RWPE2 (cell line): ENCODE measurements around the gene GTPBP6.

Source experiments
- ATAC-seq: fragments of 200-7000 bp; cut with Tn5 transposase; 3 replicates; pipeline ENCODE4 v1.9.1; 2021; ENCODE audit warnings: low read depth
- DNase-seq: peaks from one replicate; pipeline ENCODE4 v3.0.0-alpha.2; 2020; ENCODE audit warnings: low spot score
- H3K27ac ChIP-seq: fragments of 450-650 bp; 2 replicates; pipeline ENCODE4 v1.5.1; 2017; ENCODE audit warnings: mild to moderate bottlenecking; ENCODE audit not compliant: poor library complexity, severe bottlenecking
- H3K27me3 ChIP-seq: fragments of 250-450 bp; sonication (Bioruptor Pico); 2 replicates; pipeline ENCODE4 v1.5.1; 2021; ENCODE audit warnings: mild to moderate bottlenecking, moderate library complexity; ENCODE audit not compliant: insufficient read depth, poor library complexity, severe bottlenecking
- H3K36me3 ChIP-seq: fragments of 250-450 bp; sonication (Bioruptor Pico); 2 replicates; pipeline ENCODE4 v1.5.1; 2020; ENCODE audit warnings: low read depth, mild to moderate bottlenecking, moderate library complexity
- H3K4me1 ChIP-seq: fragments of 250-450 bp; sonication (Bioruptor Pico); 2 replicates; pipeline ENCODE4 v1.5.1; 2021; ENCODE audit warnings: mild to moderate bottlenecking, moderate library complexity; ENCODE audit not compliant: insufficient read depth, poor library complexity, severe bottlenecking
- H3K4me3 ChIP-seq: fragments of 250-450 bp; sonication (Bioruptor Pico); 2 replicates; pipeline ENCODE4 v1.5.1; 2021; ENCODE audit warnings: mild to moderate bottlenecking, moderate library complexity; ENCODE audit not compliant: severe bottlenecking
- H3K9me3 ChIP-seq: fragments of 250-450 bp; sonication (Bioruptor Pico); 2 replicates; pipeline ENCODE4 v1.5.1; 2021; ENCODE audit warnings: mild to moderate bottlenecking, moderate library complexity; ENCODE audit not compliant: severe bottlenecking
- TF ChIP-seq, protein P1 (sequence below): fragments of 450-650 bp; IDR thresholded peaks from one replicate; pipeline ENCODE4 v1.5.1; 2017; ENCODE audit warnings: mild to moderate bottlenecking, moderate library complexity; ENCODE audit not compliant: poor library complexity, severe bottlenecking

Gene GTPBP6

DNA sequence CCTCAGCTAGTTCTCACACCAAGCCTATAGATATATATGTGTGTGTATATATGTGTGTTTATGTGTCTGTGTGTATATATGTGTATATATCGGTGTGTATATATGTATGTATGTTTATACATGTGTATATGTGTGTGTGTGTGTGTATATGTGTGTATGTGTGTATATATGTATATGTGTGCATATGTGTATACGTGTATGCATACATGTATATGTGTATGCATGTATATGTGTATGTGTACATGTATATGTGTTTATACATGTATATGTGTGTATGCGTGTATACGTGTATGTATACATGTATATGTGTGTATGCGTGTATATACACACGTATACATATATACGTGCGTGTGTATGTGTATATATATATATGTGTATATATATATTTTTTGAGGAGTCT, 18.3 kb downstream of the GTPBP6 start:
- no peaks in the 10 kb centered on the region for H3K4me1 ChIP-seq
- no peaks in the 10 kb centered on the region for H3K27me3 ChIP-seq
- ATAC-seq (no peak), DNase-seq (no peak)
- H3K4me3 ChIP-seq = no peak overlapping the region
- no peak overlapping the region for H3K27ac ChIP-seq
- peaks cover 75% of the 10 kb centered on the region for H3K36me3 ChIP-seq
- no peaks in the 10 kb centered on the region for H3K9me3 ChIP-seq
- TF ChIP-seq, protein P1, sequence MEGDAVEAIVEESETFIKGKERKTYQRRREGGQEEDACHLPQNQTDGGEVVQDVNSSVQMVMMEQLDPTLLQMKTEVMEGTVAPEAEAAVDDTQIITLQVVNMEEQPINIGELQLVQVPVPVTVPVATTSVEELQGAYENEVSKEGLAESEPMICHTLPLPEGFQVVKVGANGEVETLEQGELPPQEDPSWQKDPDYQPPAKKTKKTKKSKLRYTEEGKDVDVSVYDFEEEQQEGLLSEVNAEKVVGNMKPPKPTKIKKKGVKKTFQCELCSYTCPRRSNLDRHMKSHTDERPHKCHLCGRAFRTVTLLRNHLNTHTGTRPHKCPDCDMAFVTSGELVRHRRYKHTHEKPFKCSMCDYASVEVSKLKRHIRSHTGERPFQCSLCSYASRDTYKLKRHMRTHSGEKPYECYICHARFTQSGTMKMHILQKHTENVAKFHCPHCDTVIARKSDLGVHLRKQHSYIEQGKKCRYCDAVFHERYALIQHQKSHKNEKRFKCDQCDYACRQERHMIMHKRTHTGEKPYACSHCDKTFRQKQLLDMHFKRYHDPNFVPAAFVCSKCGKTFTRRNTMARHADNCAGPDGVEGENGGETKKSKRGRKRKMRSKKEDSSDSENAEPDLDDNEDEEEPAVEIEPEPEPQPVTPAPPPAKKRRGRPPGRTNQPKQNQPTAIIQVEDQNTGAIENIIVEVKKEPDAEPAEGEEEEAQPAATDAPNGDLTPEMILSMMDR = no peak

DNA sequence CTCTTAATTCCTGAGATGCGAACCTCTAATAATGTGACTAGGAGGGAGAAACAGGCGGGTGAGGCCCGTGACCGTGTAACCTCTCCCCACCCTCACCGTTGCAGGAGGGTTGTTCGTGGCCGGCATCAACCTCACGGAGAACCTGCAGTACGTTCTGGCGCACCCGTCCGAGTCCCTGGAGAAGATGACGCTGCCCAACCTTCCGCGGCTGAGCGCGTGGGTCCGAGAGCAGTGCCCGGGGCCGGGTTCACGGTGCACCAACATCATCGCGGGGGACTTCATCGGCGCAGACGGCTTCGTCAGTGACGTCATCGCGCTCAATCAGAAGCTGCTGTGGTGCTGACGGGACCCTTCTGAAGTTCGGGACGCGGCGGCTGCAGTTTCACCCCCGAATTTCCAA, 19.6 kb downstream of the GTPBP6 start:
- DNase-seq (peak; percentile 63), ATAC-seq (no peak)
- Histone ChIP-seq H3K9me3 (no peaks in the 10 kb centered on the region), H3K4me3 (no peak overlapping the region), H3K36me3 (peaks cover 77% of the 10 kb centered on the region), H3K27me3 (no peaks in the 10 kb centered on the region), H3K4me1 (no peaks in the 10 kb centered on the region), H3K27ac (no peak overlapping the region)
- TF ChIP-seq, protein P1 = no peak

DNA sequence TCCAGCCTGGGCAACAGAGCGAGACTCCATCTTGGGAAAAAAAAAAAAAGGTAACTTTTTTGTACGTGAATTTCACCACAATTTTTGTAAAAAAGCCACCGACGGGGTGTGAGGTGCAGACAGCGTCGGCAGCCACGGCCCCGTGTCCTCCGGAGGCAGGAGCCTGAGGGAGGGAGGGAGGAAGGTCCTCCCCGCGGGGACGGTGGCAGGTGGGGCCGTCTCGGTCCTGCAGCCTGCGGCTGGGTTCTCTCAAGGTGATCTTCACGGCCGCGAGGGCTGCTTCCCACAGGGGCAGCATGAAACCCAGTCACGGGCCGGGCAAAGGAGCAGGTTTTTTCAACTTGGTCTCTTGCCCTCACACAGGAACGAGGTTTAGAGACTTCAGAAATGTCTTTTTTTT, 23.5 kb downstream of the GTPBP6 start:
- DNase-seq = peak; percentile 56
- no peaks in the 10 kb centered on the region for H3K9me3 ChIP-seq
- no peak overlapping the region for H3K27ac ChIP-seq
- ATAC-seq = no peak; the same call in 2 of the 3 replicates
- TF ChIP-seq, protein P1 = no peak
- no peaks in the 10 kb centered on the region for H3K27me3 ChIP-seq
- no peak overlapping the region for H3K4me3 ChIP-seq
- H3K36me3 ChIP-seq = peaks cover 74% of the 10 kb centered on the region
- no peaks in the 10 kb centered on the region for H3K4me1 ChIP-seq

DNA sequence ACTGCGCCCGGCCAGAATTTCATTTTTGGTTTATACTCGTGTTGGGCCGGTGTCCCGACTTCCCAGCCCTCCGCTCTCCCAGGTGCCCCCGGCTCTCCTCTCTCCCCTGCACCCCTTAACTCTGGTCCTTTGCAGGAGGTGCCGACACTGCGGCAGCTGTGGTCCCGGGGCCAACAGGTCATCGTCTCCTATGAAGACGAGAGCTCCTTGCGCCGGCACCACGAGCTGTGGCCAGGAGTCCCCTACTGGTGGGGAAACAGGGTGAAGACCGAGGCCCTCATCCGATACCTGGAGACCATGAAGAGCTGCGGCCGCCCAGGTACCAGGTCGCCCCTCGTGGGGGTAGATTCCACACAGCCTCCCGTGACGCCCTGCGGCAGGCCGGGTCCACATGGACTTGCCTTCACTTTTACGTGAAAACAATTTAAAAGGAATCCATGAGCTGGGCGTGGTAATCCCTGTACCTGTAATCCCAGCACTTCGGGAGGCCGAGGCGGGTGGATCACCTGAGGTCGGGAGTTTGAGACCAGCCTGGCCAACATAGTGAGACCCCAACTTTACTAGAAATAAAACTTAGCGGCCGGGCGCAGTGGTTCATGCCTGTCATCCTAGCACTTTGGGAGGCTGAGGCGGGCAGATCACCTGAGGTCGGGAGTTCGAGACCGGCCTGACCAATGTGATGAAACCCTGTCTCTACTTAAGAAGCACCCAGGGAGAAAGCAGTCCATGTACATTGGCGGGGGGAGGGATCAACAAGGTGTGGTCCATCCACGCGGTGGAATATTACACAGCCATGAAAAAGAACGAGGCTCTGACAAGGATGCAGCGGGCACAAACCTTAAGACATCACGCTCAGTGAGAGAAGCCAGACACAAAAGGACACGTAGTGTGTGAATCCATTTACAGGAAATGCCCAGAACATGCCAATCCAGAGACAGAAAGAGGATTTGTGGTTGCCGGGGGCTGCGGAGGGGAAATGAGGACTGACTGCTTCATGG, 25.4 kb downstream of the GTPBP6 start:
- DNase-seq = peak; percentile 72
- H3K4me3 ChIP-seq = no peak overlapping the region
- H3K27me3 ChIP-seq = no peaks in the 10 kb centered on the region
- H3K9me3 ChIP-seq = no peaks in the 10 kb centered on the region
- TF ChIP-seq, protein P1 = no peak
- H3K36me3 ChIP-seq = peaks cover 79% of the 10 kb centered on the region
- H3K4me1 ChIP-seq = no peaks in the 10 kb centered on the region
- H3K27ac ChIP-seq = no peak overlapping the region
- no peak; the same call in 2 of the 3 replicates for ATAC-seq
